Stomach (tissue), 9 donors: ENCODE data around the gene MRPL43. TPM values are rescaled to one million over a fixed set of nuclear protein-coding genes. Genes with fewer than 3 reads are reported as not detected.

Source experiments
- DNase-seq, 2 donors: peaks; one replicate each; pipeline versions ENCODE4 v3.0.0 to v3.0.0-alpha.2; 2013 to 2019
- H3K27ac ChIP-seq, 5 donors: fragments of 200-600 bp in 4 of 5; sonication (generic) in 4 of 5; one replicate each; pipeline ENCODE4 v1.5.1; 2013 to 2019; ENCODE audit warnings: mild to moderate bottlenecking in 1 of 5, moderate library complexity in 1 of 5
- H3K27me3 ChIP-seq, 3 donors: fragments of 200-600 bp; sonication (generic); one replicate each; pipeline ENCODE4 v1.5.1; 2017 to 2019; ENCODE audit warnings: mixed run types in 1 of 3
- H3K36me3 ChIP-seq, 4 donors: fragments of 200-600 bp; sonication (generic); 1 replicate in 3 of 4; 2 replicates in 1 of 4; pipeline ENCODE4 v1.5.1; 2016 to 2019
- H3K4me1 ChIP-seq, 4 donors: fragments of 200-600 bp; sonication (generic); one replicate each; pipeline ENCODE4 v1.5.1; 2016 to 2019
- H3K4me3 ChIP-seq, 4 donors: fragments of 200-600 bp; sonication (generic) in 3 of 4; one replicate each; pipeline ENCODE4 v1.5.1; 2016 to 2019; ENCODE audit warnings: mild to moderate bottlenecking in 1 of 4
- H3K9me3 ChIP-seq, 4 donors: fragments of 200-600 bp; sonication (generic); one replicate each; pipeline ENCODE4 v1.5.1; 2016 to 2019
- EP300 ChIP-seq: sonication (generic); formaldehyde crosslinking; IDR thresholded peaks from one replicate; pipeline ENCODE4 v1.6.1; 2017; ENCODE audit warnings: antibody characterized with exemption
- POLR2A ChIP-seq, 4 donors: fragments of 450-650 bp; IDR thresholded peaks; one replicate each; pipeline ENCODE4 v1.6.1; 2016; ENCODE audit warnings: antibody characterized with exemption in 4 of 4, control low read depth in 2 of 4, mild to moderate bottlenecking in 1 of 4, moderate library complexity in 1 of 4
- POLR2AphosphoS5 ChIP-seq, 3 donors: sonication (generic); formaldehyde crosslinking; IDR thresholded peaks; one replicate each; pipeline ENCODE4 v1.6.1; 2016; ENCODE audit warnings: antibody characterized with exemption in 3 of 3
- WGBS, 5 donors: extraction: QIAGEN DNeasy Blood & Tissue Kit in 3 of 5; methylation state at CpG; one replicate each; pipeline versions ENCODE4 v1.1.5 to v1.1.7; 2013 to 2018; 5-methylcytosine and 5-hydroxymethylcytosine counted together
- intact Hi-C: fragments of 100-400 bp; cut with DNase I; formaldehyde crosslinking; loops from one replicate; pipeline ENCODE4 v1.15.1; 2023; ENCODE audit warnings: low total_unique reads
- polyA plus RNA-seq, 3 donors: library from polyadenylated mRNA; stranded (reverse); fragments of 200-250 nt; gene quantifications; one replicate each; pipeline ENCODE4 v1.2.3, GENCODE V29; 2013
- total RNA-seq, 5 donors: library from RNA; depleted of rRNA; stranded (reverse); fragments of >200 nt; gene quantifications; one replicate each; pipeline versions ENCODE4 v1.1.0 to v1.2.3, GENCODE V29; 2014 to 2016
- TF ChIP-seq, protein P1 (sequence below), 7 experiments: fragments of 450-650 bp in 4 of 7; fragments of 200-600 bp in 3 of 7; sonication (generic) in 3 of 7; IDR thresholded peaks; one replicate each; pipeline ENCODE4 v1.5.1; 2016 to 2019; ENCODE audit warnings: antibody characterized with exemption in 7 of 7, control low read depth in 2 of 7, mild to moderate bottlenecking in 1 of 7
- donor health status: healthy with polysubstance abuse.
- donor health status: Bipolar disorder and iron deficiency.
- donor health status: healthy.

The MRPL43 gene
- total and polyA plus RNA-seq, 8 donors = 29.9 to 243 (median 95.7) TPM

GRCh38 chr10:100970076-100970913 is 17.0 kb downstream of the MRPL43 start:
- TF ChIP-seq POLR2AphosphoS5 (IDR thresholded peaks at IDR 0.05) (no peak), EP300 (no peak)
- TF ChIP-seq, protein P1, sequence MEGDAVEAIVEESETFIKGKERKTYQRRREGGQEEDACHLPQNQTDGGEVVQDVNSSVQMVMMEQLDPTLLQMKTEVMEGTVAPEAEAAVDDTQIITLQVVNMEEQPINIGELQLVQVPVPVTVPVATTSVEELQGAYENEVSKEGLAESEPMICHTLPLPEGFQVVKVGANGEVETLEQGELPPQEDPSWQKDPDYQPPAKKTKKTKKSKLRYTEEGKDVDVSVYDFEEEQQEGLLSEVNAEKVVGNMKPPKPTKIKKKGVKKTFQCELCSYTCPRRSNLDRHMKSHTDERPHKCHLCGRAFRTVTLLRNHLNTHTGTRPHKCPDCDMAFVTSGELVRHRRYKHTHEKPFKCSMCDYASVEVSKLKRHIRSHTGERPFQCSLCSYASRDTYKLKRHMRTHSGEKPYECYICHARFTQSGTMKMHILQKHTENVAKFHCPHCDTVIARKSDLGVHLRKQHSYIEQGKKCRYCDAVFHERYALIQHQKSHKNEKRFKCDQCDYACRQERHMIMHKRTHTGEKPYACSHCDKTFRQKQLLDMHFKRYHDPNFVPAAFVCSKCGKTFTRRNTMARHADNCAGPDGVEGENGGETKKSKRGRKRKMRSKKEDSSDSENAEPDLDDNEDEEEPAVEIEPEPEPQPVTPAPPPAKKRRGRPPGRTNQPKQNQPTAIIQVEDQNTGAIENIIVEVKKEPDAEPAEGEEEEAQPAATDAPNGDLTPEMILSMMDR (IDR thresholded peaks at IDR 0.05) = no peak
- 23 to 43% (median 31%) methylated on average over 13 of the region's 13 CpGs for WGBS, 5 donors
- intact Hi-C loops = no loop called here

DNA sequence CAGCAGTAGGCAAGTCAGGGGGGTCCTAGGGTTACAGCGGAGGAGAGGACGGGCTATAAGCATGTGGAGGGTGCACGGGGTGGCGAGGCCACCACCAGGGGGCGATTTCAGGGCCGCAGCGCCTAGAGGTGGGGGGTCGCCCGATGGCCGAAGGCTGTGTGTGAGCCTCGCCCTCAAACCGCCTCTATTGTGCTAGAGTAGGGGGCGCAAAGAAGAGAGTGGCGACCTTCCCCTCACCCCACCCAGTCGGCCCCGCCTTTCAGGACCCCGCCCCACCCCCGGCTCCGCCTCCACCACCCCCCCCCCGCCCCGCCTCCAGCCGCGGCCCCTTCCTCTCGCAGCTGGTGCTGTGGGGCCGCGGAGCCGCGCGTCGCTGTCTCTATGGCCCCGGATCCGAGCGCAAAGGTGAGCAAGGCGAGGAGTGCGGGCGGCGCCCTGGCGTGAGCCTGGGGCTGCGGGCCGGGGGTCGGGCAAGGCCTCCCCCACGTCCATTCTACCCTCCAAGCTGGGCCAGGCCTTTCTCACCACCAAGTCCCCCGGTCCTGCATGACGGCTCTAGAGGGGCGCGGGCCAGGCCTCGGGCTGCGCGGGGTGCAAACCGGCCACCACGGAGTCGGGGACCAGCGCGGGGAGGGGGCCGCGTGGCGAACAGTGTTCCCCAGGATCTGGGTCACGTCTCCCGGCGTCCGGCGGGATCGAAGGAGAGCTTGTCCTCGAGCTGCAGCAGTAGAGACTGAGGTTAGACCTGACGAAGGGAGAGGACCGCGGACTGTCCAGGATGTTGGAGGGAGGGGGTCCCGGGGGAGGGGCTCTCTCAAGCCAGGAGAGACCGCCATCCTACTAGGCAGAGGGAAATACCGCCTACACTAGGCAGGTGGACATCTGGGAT is 17.9 kb downstream of the MRPL43 start, which contains the start of gene SEMA4G:
Gene SEMA4G (plus strand): TSS at position 318 of the 889 bp plus-strand sequence. CDS start 3,409 bp downstream, outside the sequence.
- WGBS, 5 donors = 1 to 7% (median 2%) methylated on average over 19 to 70 of the region's 70 CpGs
- Histone ChIP-seq H3K27me3 (peaks cover 0 to 8% (median 0%) of the 10 kb centered on the region in 3 donors), H3K36me3 (peaks cover 0 to 23% (median 18%) of the 10 kb centered on the region in 4 donors), H3K4me3 (peak within 1 kb of the TSS; percentile 66 to 69 (median 68)), H3K27ac (peak within 1 kb of the TSS; percentile 52 to 84 (median 74)), H3K9me3 (no peaks in the 10 kb centered on the region), H3K4me1 (peaks cover 24 to 47% (median 40%) of the 10 kb centered on the region in 4 donors)
- TF ChIP-seq POLR2A (IDR thresholded peaks at IDR 0.05) (no peak), EP300 (no peak), POLR2AphosphoS5 (IDR thresholded peaks at IDR 0.05) (no peak)
- TF ChIP-seq, protein P1 (IDR thresholded peaks at IDR 0.05) = peak in 5 of 7 experiments; percentile 44 to 76 (median 62)
- intact Hi-C loops = no loop called here
- DNase-seq = peak; percentile 47 to 83

More at GRCh38 chr10:100970076-100970913, 17.0 kb downstream of the MRPL43 start:
- no peaks in the 10 kb centered on the region for H3K9me3 ChIP-seq
- H3K4me1 ChIP-seq = peaks cover 24 to 47% (median 40%) of the 10 kb centered on the region in 4 donors
- H3K27ac ChIP-seq = peak overlapping the region; percentile 52 to 84 (median 74)
- peak overlapping the region; percentile 66 to 69 (median 68) for H3K4me3 ChIP-seq
- H3K36me3 ChIP-seq = peaks cover 0 to 17% (median 11%) of the 10 kb centered on the region in 4 donors
- peak; percentile 51 to 81 for DNase-seq
- peaks cover 0 to 8% (median 0%) of the 10 kb centered on the region in 3 donors for H3K27me3 ChIP-seq

DNA sequence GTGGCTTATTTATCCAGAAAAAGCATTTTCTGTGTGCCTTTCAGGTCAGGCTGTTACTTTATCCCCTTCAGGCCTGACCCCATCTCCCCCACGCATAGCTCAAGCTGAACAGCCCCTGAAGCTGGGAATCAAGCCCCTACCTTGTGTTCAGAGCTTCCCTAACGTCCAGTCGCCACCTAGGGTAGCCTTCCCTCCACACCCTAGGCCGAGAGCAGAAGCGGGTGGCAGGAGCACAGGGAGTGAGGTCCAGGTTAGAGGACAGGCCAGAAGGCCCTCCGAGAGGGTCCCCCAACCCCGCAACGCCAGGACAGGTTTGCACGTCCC is 18.5 kb downstream of the MRPL43 start:
- DNase-seq = no peak
- peak overlapping the region; percentile 66 to 69 (median 68) for H3K4me3 ChIP-seq
- intact Hi-C loops = no loop called here
- H3K4me1 ChIP-seq = peaks cover 24 to 47% (median 40%) of the 10 kb centered on the region in 4 donors
- H3K27ac ChIP-seq = peak overlapping the region; percentile 10 to 84 (median 71)
- no peak for TF ChIP-seq EP300
- H3K27me3 ChIP-seq = peaks cover 0 to 8% (median 0%) of the 10 kb centered on the region in 3 donors
- H3K36me3 ChIP-seq = peaks cover 0 to 29% (median 18%) of the 10 kb centered on the region in 4 donors
- H3K9me3 ChIP-seq = no peaks in the 10 kb centered on the region
- WGBS, 5 donors = 13 to 31% (median 18%) methylated on average over 7 to 9 of the region's 9 CpGs

GRCh38 chr10:100968062-100968736 is 19.1 kb downstream of the MRPL43 start:
- H3K27ac ChIP-seq = peak overlapping the region in 1 of 5 donors; percentile 84
- H3K36me3 ChIP-seq = peaks cover 0 to 34% (median 22%) of the 10 kb centered on the region in 4 donors
- DNase-seq = no peak
- intact Hi-C loops = no loop called here
- no peaks in the 10 kb centered on the region for H3K9me3 ChIP-seq
- peaks cover 24 to 47% (median 40%) of the 10 kb centered on the region in 4 donors for H3K4me1 ChIP-seq
- TF ChIP-seq POLR2AphosphoS5 (IDR thresholded peaks at IDR 0.05) (no peak), POLR2A (IDR thresholded peaks at IDR 0.05) (no peak), EP300 (no peak)
- TF ChIP-seq, protein P1 (IDR thresholded peaks at IDR 0.05) = no peak
- 71 to 84% (median 73%) methylated on average over 2 of the region's 2 CpGs for WGBS, 5 donors
- peaks cover 0 to 8% (median 0%) of the 10 kb centered on the region in 3 donors for H3K27me3 ChIP-seq
- peak overlapping the region in 1 of 4 donors; percentile 66 for H3K4me3 ChIP-seq
